Gastrocnemius medialis (tissue), 4 donors: ENCODE data around the gene CCDC71.

Experiments
- CTCF ChIP-seq, 5 experiments: fragments of 450-650 bp in 3 of 5; fragments of 200-600 bp in 2 of 5; sonication (generic) in 2 of 5; IDR thresholded peaks in 4 of 5; conservative IDR thresholded peaks in 1 of 5; 1 replicate in 4 of 5; 2 replicates in 1 of 5; pipeline ENCODE4 v1.5.1; 2016 to 2019; ENCODE audit warnings: antibody characterized with exemption in 5 of 5, mild to moderate bottlenecking in 3 of 5, moderate library complexity in 3 of 5
- POLR2A ChIP-seq, 2 donors: fragments of 450-650 bp; IDR thresholded peaks; one replicate each; pipeline ENCODE4 v1.6.1; 2017; ENCODE audit warnings: antibody characterized with exemption in 2 of 2, mild to moderate bottlenecking in 2 of 2, moderate library complexity in 2 of 2

DNA sequence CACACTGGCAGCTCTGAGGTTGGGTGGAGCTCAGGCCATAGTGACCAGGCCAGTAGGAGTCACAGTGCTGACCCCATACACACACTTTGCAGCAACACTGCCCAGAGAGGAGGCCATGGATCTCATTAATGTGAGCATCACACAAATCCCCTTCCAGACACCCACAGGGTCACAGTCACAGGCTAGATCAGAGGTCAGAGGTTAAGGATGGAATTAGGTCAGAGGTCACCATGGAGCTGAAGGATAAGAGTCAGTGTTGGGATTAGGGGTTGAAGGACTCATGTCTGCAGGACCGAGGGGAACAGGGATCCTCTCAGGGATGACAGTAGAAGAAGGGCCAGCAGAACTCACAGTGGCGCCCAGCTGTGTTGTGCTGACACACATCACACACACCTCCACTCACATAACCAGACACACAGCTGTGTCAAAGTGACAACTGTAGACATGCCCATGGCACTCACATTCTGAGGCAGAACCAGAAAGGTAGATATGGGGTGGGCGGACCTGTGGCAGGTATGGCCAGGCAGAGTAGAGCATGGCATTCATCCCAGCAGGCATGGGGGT lies 12.7 kb downstream of the CCDC71 start:
- no peak for TF ChIP-seq CTCF (IDR thresholded peaks at IDR 0.05 in 4 of 5, conservative IDR thresholded peaks at IDR 0.05 in 1 of 5)
- no peak for TF ChIP-seq POLR2A (IDR thresholded peaks at IDR 0.05)
